IPS-15b (cell line): Measurements from ENCODE around the gene GSTA3.
"Not testable (repeated sequence)": the region's sequence is repeated elsewhere in the genome, so short reads cannot be mapped to it uniquely, and the experiment has no call there.

ENCODE experiments used
- H3K27me3 ChIP-seq: one replicate; pipeline ENCODE4 v1.6.1; 2013; ENCODE audit warnings: low read length; ENCODE audit not compliant: control insufficient read depth, insufficient read depth
- H3K36me3 ChIP-seq: one replicate; pipeline ENCODE4 v1.6.1; 2013; ENCODE audit warnings: low read length; ENCODE audit not compliant: control insufficient read depth, insufficient read depth
- H3K4me1 ChIP-seq: one replicate; pipeline ENCODE4 v1.6.1; 2013; ENCODE audit warnings: mild to moderate bottlenecking, low read length; ENCODE audit not compliant: control insufficient read depth, insufficient read depth
- H3K4me3 ChIP-seq: one replicate; pipeline ENCODE4 v1.5.1; 2013; ENCODE audit warnings: low read depth, low read length
- H3K9ac ChIP-seq: one replicate; pipeline ENCODE4 v1.6.1; 2013; ENCODE audit warnings: low read depth, mild to moderate bottlenecking, low read length
- H3K9me3 ChIP-seq: one replicate; pipeline ENCODE4 v1.6.1; 2013; ENCODE audit warnings: mild to moderate bottlenecking, low read length; ENCODE audit not compliant: control insufficient read depth, insufficient read depth

The GSTA3 gene

DNA sequence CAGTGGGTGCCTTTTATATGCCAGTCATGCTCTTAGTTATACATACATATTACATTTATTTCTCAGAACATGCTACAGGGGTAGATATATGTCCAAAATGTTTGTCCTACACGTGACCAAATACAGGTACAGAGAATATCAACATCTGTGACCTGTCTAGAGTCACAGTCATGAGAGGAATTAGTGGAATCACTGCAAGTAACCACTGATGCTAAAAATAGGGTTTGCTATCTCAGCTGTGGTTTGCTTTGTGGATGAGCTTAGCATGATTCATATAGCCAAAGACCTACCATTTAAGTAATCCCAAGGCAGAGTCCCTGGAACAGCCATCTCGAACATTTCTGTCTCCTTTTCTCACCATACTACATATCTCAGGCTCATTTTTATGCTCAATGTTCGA lies 32.3 kb downstream of the GSTA3 start:
- Histone ChIP-seq H3K36me3 (no peaks in the 10 kb centered on the region), H3K27me3 (no peaks in the 10 kb centered on the region), H3K4me3 (no peak overlapping the region), H3K9ac (no peak overlapping the region), H3K4me1 (no peaks in the 10 kb centered on the region), H3K9me3 (no peaks in the 10 kb centered on the region)

DNA sequence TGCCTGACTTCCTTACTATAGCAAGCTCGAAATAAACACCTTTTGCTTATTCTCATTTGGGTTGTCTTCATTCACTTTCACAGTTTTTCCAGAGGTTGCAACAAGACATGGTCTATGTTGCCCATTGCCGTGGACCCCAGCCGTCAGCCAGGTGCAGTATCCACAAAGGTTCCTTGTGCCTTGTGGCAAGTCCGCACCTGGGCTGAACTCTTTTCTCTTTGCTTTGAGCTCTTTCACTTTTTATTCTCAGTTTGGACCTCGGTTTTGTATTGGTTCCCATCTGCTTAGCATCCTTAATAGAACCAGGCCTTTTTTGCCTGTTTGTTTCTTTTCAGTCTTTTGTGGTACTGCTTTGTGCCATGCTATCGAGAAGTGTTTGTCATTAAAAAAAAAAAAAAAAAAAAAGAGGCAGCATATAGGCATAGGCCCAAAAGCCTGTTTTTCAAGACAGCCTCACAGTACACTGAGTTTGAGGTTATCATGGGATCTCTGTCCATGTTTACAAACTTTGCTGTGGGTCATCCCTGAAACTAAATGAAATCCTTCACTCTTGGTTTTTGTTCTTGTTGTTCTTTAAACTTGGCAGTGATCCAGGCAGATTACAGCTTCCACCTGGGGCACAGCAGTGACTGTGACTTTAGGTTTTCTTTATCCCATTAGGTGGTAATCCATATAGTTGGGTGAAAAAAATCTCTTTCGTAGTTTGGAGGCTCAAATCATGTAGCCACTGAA lies 33.3 kb downstream of the GSTA3 start:
- no peaks in the 10 kb centered on the region for H3K36me3 ChIP-seq
- H3K4me1 ChIP-seq = no peaks in the 10 kb centered on the region

DNA sequence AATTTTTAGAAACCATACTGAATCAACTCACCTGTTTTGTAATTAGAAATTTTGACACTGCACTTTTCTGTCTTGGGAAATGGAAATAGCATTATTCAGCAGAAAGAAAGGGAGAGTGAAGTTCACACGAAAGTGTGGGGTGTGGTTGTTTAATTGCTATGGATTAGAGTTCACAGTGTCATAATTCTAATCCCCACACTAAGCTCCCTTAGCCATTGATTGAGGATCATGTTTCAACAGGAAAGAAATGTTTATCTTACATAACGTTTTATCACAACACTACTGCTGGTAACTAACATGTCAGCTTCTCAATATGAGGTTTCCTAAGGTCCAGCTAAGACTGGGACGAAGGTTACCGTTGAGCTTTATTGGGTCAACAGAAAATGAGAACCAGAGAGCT lies 37.5 kb downstream of the GSTA3 start:
- Histone ChIP-seq H3K36me3 (no peaks in the 10 kb centered on the region), H3K9me3 (no peaks in the 10 kb centered on the region), H3K27me3 (no peaks in the 10 kb centered on the region), H3K4me3 (no peak overlapping the region), H3K4me1 (peaks cover 4% of the 10 kb centered on the region), H3K9ac (no peak overlapping the region)

More for the DNA sequence above, 33.3 kb downstream of the GSTA3 start:
- H3K4me3 ChIP-seq = no peak overlapping the region
- H3K9ac ChIP-seq = no peak overlapping the region
- H3K27me3 ChIP-seq = no peaks in the 10 kb centered on the region
- H3K9me3 ChIP-seq = no peaks in the 10 kb centered on the region

DNA sequence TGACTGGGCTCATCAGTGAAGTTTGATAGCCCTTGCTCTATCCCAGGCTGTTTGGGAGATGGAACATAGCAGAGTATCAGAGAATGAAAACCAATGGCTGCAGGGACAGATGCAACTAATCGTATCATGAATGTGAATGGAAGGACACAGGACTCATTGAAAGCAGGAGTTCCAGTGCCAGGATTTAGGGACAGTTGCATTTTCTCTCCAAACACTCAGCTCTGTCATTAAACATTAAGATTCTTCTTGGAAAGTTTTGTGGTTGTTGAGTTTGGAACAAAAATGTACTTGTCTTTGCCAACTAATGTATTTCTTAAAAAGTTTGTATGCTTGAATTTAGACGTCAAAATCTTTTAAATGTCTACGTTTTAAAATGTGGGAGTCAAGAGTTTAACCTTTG lies 37.9 kb downstream of the GSTA3 start:
- H3K4me1 ChIP-seq = peaks cover 4% of the 10 kb centered on the region
- no peaks in the 10 kb centered on the region for H3K9me3 ChIP-seq
- H3K27me3 ChIP-seq = no peaks in the 10 kb centered on the region
- no peaks in the 10 kb centered on the region for H3K36me3 ChIP-seq
- H3K9ac ChIP-seq = no peak overlapping the region
- H3K4me3 ChIP-seq = no peak overlapping the region

DNA sequence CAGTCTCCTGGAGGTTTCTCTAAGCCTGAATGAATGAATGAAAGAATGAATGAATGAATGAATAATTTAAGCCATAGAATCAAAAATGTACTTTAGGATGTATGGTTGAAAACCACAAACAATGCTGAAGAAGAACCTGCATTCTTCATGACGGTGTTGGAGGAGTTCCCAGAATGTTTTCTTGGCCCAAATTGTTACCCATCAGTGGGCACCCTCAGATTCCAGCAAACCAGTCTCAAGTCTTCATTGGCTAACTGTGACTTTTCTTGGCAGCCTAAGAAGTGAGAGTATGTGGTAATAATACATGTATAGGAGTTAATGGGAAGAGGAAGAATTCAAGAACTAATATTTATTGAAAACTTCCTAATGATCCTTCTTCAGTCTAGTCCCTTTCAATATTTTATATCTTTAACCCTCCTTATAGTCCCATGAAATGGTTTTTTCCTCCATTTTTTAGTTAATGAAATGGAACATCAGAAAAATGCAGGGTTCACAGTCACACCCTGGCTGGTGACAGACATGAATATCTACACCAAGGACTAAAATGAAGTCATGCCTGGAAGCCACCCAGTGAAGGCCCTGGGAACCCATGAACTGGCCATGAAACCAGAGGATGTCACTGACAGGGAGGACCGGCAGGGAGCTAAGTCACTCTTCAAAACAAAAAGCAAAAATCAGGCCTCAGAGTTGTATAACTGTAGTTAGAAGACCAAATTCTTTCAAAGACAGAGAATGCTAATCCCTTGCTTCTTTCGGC lies 39.0 kb downstream of the GSTA3 start:
- H3K9ac ChIP-seq, H3K36me3 ChIP-seq, H3K4me1 ChIP-seq, H3K4me3 ChIP-seq, H3K27me3 ChIP-seq, H3K9me3 ChIP-seq: not testable (repeated sequence)

DNA sequence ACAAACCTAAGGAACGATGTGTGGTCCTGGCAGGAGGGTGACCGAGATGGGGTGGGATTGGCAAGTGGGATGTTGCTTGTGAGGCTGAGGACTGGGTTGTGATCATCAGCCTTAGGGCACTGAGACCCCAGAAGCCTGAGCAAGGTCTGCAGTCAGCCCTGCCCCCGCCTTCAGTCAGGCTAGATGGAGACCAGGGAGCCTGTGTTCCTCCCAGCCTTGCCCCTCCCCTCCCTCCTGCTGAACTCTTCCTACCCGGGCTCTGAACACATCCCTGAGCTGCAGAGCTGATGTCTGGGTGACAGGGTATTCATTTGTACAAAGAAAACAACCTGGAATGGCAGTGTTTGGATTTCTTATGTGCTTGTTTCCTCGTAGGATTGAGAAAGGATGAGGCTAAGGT lies 40.6 kb downstream of the GSTA3 start:
- not testable (repeated sequence) for H3K36me3 ChIP-seq, H3K4me3 ChIP-seq, H3K9me3 ChIP-seq, H3K27me3 ChIP-seq, H3K4me1 ChIP-seq, H3K9ac ChIP-seq

DNA sequence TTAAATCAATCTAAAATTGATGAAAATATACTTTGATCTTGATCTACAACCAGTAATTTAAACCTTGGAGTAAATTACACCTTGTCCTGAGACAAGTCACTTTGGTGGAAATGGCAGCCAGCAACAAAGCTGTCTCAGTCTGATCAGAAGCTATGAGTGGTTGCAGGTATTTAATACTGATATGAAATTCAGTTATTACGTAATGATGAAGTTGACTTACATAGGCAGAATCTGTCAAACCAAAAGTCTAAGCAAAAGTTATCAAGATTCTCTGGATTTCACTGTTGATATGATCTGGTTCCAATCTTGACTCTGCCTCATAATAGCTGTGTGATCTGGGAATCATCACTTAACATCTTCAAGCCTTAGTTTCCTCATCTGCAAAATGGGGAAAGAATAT lies 41.3 kb downstream of the GSTA3 start:
- Histone ChIP-seq H3K9me3 (no peaks in the 10 kb centered on the region), H3K36me3 (no peaks in the 10 kb centered on the region), H3K9ac (no peak overlapping the region), H3K27me3 (no peaks in the 10 kb centered on the region), H3K4me1 (peaks cover 4% of the 10 kb centered on the region), H3K4me3 (no peak overlapping the region)

DNA sequence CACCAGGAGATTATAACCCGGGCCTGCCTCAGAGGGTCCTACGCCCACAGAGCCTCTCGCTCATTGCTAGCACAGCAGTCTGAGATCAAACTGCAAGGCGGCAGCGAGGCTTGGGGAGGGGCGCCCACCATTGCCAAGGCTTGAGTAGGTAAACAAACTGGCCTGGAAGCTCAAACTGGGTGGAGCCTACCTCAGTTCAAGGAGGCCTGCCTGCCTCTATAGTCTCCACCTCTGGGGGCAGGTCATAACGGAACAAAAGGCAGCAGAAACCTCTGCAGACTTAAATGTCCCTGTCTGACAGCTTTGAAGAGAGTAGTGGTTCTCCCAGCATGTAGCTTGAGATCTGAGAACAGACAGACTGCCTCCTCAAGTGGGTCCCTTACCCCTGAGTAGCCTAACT lies 48.3 kb downstream of the GSTA3 start:
- not testable (repeated sequence) for H3K36me3 ChIP-seq, H3K9ac ChIP-seq

DNA sequence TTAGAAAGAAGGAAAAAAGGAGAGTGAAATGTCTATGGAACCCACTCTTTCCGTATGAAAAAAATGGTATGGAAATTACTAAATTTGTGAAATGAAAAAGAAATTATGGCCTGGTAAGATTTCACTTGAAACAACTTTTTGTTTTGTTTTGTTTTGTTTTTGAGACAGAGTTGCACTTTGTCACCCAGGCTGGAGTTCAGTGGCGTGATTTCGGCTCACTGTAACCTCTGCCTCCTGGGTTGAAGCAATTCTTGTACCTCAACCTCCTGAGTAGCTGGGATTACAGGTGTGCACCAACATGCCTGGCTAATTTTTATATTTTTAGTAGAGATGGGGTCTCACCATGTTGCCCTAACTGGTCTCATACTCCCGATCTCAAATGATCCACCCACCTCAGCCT lies 51.1 kb downstream of the GSTA3 start:
- Histone ChIP-seq H3K27me3 (no peaks in the 10 kb centered on the region), H3K4me1 (peaks cover 2% of the 10 kb centered on the region), H3K4me3 (no peak overlapping the region), H3K36me3 (no peaks in the 10 kb centered on the region), H3K9ac (no peak overlapping the region), H3K9me3 (no peaks in the 10 kb centered on the region)

More for the DNA sequence above, 48.3 kb downstream of the GSTA3 start:
- not testable (repeated sequence) for H3K27me3 ChIP-seq, H3K9me3 ChIP-seq, H3K4me3 ChIP-seq, H3K4me1 ChIP-seq

DNA sequence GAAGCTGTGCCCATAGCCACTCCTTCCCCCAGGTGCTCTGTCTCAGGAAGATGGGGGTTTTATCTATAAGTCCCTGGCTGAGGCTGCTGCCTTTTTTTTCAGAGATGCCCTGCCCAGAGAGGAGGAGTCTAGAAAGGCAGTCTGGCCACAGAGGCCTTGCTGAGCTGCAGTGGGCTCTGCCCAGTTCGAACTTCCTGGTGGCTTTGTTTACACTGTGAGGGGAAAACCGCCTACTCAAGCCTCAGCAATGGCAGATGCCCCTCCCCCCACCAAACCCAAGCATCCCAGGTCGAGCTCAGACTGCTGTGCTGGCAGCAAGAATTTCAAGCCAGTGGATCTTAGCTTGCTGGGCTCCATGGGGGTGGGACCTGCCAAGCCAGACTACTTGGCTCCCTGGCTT lies 53.4 kb downstream of the GSTA3 start:
- H3K4me1 ChIP-seq, H3K27me3 ChIP-seq, H3K9me3 ChIP-seq, H3K4me3 ChIP-seq, H3K36me3 ChIP-seq, H3K9ac ChIP-seq: not testable (repeated sequence)

DNA sequence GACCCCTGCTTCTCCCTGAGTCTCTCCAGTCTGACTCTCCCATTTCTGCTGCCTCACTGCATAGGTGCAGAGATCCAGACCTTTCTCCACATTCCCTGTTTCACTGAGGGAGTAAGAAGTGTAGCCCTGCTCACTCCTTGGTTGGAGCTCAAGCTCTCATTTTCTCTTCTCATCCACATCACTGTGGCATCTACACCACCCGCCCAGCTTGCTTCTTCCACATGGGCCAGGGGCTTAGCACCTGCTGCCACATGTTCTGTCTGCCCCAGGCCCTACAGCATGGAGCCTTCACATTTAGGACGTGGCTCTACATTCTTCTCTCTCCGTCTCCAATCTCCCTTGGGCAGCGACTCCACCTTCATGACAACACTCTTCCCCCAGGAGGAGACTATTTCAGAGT lies 60.4 kb downstream of the GSTA3 start:
- no peaks in the 10 kb centered on the region for H3K9me3 ChIP-seq
- no peaks in the 10 kb centered on the region for H3K27me3 ChIP-seq
- no peak overlapping the region for H3K9ac ChIP-seq

More for the DNA sequence above, 60.4 kb downstream of the GSTA3 start:
- Histone ChIP-seq H3K4me3 (no peak overlapping the region), H3K4me1 (no peaks in the 10 kb centered on the region), H3K36me3 (no peaks in the 10 kb centered on the region)
